Activated CD4-positive, alpha-beta T cell treated with anti-CD3 and anti-CD28 coated beads, Interleukin-10, Interleukin-2, amounts not matched to agents 100 ng/mL and 50 ng/mL, durations not matched to agents 16 hours and 8 hours (primary cell): Measurements from ENCODE around the gene SIGLEC6.
A peak's percentile ranks its signal among the peaks of the same experiment; 100 is the strongest.
"Not testable (repeated sequence)": the region's sequence is repeated elsewhere in the genome, so short reads cannot be mapped to it uniquely, and the experiment has no call there.

Source experiments
- DNase-seq: peaks from one replicate; pipeline ENCODE4 v3.0.0-alpha.2; 2020

Gene SIGLEC6

GRCh38 chr19:51508059-51508733, 23.3 kb downstream of the SIGLEC6 start:
- DNase-seq = no peak

GRCh38 chr19:51507640-51508058, 23.8 kb downstream of the SIGLEC6 start:
- no peak for DNase-seq

- no peak for DNase-seq
Observed at GRCh38 chr19:51507192-51507591, 24.3 kb downstream of the SIGLEC6 start.

- DNase-seq = no peak
Observed at GRCh38 chr19:51505904-51506303, 25.6 kb downstream of the SIGLEC6 start.

- no peak for DNase-seq
Observed at GRCh38 chr19:51503896-51504295, 27.6 kb downstream of the SIGLEC6 start.

GRCh38 chr19:51503286-51503817, 28.1 kb downstream of the SIGLEC6 start:
- DNase-seq = no peak

- DNase-seq = peak; percentile 18
Observed at GRCh38 chr19:51501594-51502263, 29.7 kb downstream of the SIGLEC6 start, which contains the start of gene SIGLEC12. Gene SIGLEC12 (minus strand): TSS chr19:51501800. CDS start chr19:51501733, 67 bp downstream.

GRCh38 chr19:51500931-51501330, 30.5 kb downstream of the SIGLEC6 start:
- DNase-seq = not testable (repeated sequence)

- no peak for DNase-seq
Observed at GRCh38 chr19:51497666-51498065, 33.8 kb downstream of the SIGLEC6 start.

GRCh38 chr19:51493776-51494175, 37.7 kb downstream of the SIGLEC6 start:
- DNase-seq = no peak

GRCh38 chr19:51491586-51491985, 39.9 kb downstream of the SIGLEC6 start:
- no peak for DNase-seq

- no peak for DNase-seq
Observed at GRCh38 chr19:51490676-51491075, 40.8 kb downstream of the SIGLEC6 start.

- DNase-seq = no peak
Observed at GRCh38 chr19:51489113-51489512, 42.4 kb downstream of the SIGLEC6 start.

GRCh38 chr19:51488491-51488890, 43.0 kb downstream of the SIGLEC6 start:
- DNase-seq = no peak

- DNase-seq = no peak
Observed at GRCh38 chr19:51485960-51486660, 45.4 kb downstream of the SIGLEC6 start.

GRCh38 chr19:51480590-51480989, 50.9 kb downstream of the SIGLEC6 start:
- no peak for DNase-seq

- DNase-seq = no peak
Observed at GRCh38 chr19:51479531-51480331, 51.7 kb downstream of the SIGLEC6 start.

GRCh38 chr19:51478381-51479234, 52.9 kb downstream of the SIGLEC6 start, which contains the start of gene CEACAM18:
Gene CEACAM18 (plus strand): TSS chr19:51478539.
- no peak for DNase-seq

GRCh38 chr19:51477344-51477743, 54.1 kb downstream of the SIGLEC6 start:
- DNase-seq = no peak

GRCh38 chr19:51476164-51476563, 55.3 kb downstream of the SIGLEC6 start:
- DNase-seq = no peak

- peak; percentile 81 for DNase-seq
Observed at GRCh38 chr19:51473009-51473707, 58.3 kb downstream of the SIGLEC6 start.
